Measurements from ENCODE around the gene TSSC4.

DNA sequence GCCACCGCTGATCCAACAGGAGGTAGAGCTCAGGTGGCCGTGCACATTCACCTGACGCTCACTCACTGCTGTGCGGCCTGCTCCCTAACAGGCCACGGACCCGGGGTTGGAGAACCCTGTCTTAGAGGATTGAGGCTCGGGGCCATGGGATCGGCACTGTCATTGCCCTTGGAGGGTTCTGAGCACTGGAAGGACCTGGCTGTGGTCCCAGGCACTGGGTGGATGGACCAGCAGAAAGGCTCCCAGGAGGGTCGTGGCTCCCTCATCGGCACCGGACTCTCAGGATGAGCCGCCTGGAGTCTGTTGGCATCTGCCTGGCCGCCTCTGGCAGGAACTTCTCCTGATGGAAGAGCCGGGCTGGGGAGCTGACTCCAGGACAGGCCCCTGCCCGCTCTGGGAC lies 50.8 kb downstream of the TSSC4 start:
- TF ChIP-seq TAF1 (IDR thresholded peaks at IDR 0.05; ENCODE audit: borderline replicate concordance, insufficient read depth, low read length) (no peak), FOXP2 (optimal IDR thresholded peaks at IDR 0.05; ENCODE audit: borderline replicate concordance, extremely low read depth, extremely low read length, insufficient read depth) (no peak)
